IMR-90 (cell line): Measurements from ENCODE around the gene NAGPA. TPM values are rescaled to one million over a fixed set of nuclear protein-coding genes. Genes with fewer than 3 reads are reported as not detected.

Experiments used
- ATAC-seq: fragments of 200-7000 bp; cut with Tn5 transposase; 2 replicates; pipeline ENCODE4 v1.9.1; 2020; ENCODE audit warnings: low read depth, mild to moderate bottlenecking, moderate library complexity
- BruUV-seq: library from RNA; stranded (reverse); fragments of 400-500 nt; replicated peaks from 2 replicates; lab custom pipeline; 2021; lab: Mats Ljungman, UMichigan
- CTCF ChIA-PET: fragments of 300-600 bp; formaldehyde crosslinking; extraction: SDS; loops from one replicate; lab custom pipeline; 2021; ENCODE audit warnings: antibody characterized with exemption; lab: Yijun Ruan, JAX
- POLR2A ChIA-PET: fragments of 300-600 bp; sonication (Branson Sonifier 250); formaldehyde crosslinking; loops from one replicate; lab custom pipeline; 2022; ENCODE audit warnings: antibody characterized with exemption; ENCODE audit not compliant: unreplicated experiment; lab: Charles Lee
- DNase-seq: peaks from one replicate; pipeline ENCODE4 v3.0.0; 2013
- H2AFZ ChIP-seq: replicated peaks from 2 replicates; pipeline ENCODE3; 2013; ENCODE audit warnings: low read length, mild to moderate bottlenecking; ENCODE audit not compliant: poor library complexity
- H2AK5ac ChIP-seq: 2 replicates; pipeline ENCODE4 v1.6.1; 2013; ENCODE audit warnings: low read depth, low read length, inconsistent platforms
- H2AK9ac ChIP-seq: replicated peaks from 2 replicates; pipeline ENCODE3; 2013; ENCODE audit warnings: mild to moderate bottlenecking, low read depth, low read length, moderate library complexity; ENCODE audit not compliant: poor library complexity
- H2BK120ac ChIP-seq: 2 replicates; pipeline ENCODE4 v1.6.1; 2013; ENCODE audit warnings: low read depth, low read length, inconsistent platforms
- H2BK15ac ChIP-seq: 3 replicates; pipeline ENCODE4 v1.6.1; 2013; ENCODE audit warnings: low read depth, low read length, inconsistent platforms
- H2BK20ac ChIP-seq: 2 replicates; pipeline ENCODE4 v1.6.1; 2013; ENCODE audit warnings: low read depth, mild to moderate bottlenecking, inconsistent platforms, low read length, moderate library complexity
- H2BK5ac ChIP-seq: 2 replicates; pipeline ENCODE4 v1.6.1; 2013; ENCODE audit warnings: mild to moderate bottlenecking, low read depth, low read length, inconsistent platforms; ENCODE audit not compliant: poor library complexity, severe bottlenecking
- H3K14ac ChIP-seq: replicated peaks from 2 replicates; pipeline ENCODE4 v1.6.1; 2013; ENCODE audit warnings: low read depth, low read length, inconsistent platforms
- H3K18ac ChIP-seq: 2 replicates; pipeline ENCODE4 v1.6.1; 2013; ENCODE audit warnings: low read depth, low read length, control low read depth
- H3K23ac ChIP-seq: 2 replicates; pipeline ENCODE4 v1.6.1; 2013; ENCODE audit warnings: low read depth, low read length, inconsistent platforms
- H3K27ac ChIP-seq: 2 replicates; pipeline ENCODE4 v1.5.1; 2013; ENCODE audit warnings: mild to moderate bottlenecking, control low read depth, low read length; ENCODE audit not compliant: insufficient read depth
- H3K27me3 ChIP-seq: 2 replicates; pipeline ENCODE4 v1.6.1; 2013; ENCODE audit warnings: low read length; ENCODE audit not compliant: control insufficient read depth, insufficient read depth
- H3K36me3 ChIP-seq: 2 replicates; pipeline ENCODE4 v1.6.1; 2013; ENCODE audit warnings: low read length, mixed read lengths; ENCODE audit not compliant: control insufficient read depth, insufficient read depth
- H3K4ac ChIP-seq: 2 replicates; pipeline ENCODE4 v1.6.1; 2013; ENCODE audit warnings: low read depth, low read length, inconsistent platforms
- H3K4me1 ChIP-seq: 2 replicates; pipeline ENCODE4 v1.6.1; 2013; ENCODE audit warnings: low read length, mixed read lengths; ENCODE audit not compliant: control insufficient read depth, insufficient read depth
- H3K4me2 ChIP-seq: 2 replicates; pipeline ENCODE4 v1.6.1; 2013; ENCODE audit warnings: low read depth, mild to moderate bottlenecking, control low read depth, low read length, moderate library complexity
- H3K4me3 ChIP-seq: 2 replicates; pipeline ENCODE4 v1.5.1; 2013; ENCODE audit warnings: low read depth, mild to moderate bottlenecking, control low read depth, low read length, moderate library complexity; ENCODE audit not compliant: insufficient read depth
- H3K56ac ChIP-seq: 2 replicates; pipeline ENCODE4 v1.6.1; 2013; ENCODE audit warnings: low read length, inconsistent platforms; ENCODE audit not compliant: insufficient read depth; ENCODE audit errors: extremely low read depth
- H3K79me1 ChIP-seq, 2 experiments: 2 replicates each; pipeline ENCODE4 v1.6.1; 2013; ENCODE audit warnings: low read length in 2 of 2, inconsistent platforms in 1 of 2, low read depth in 1 of 2
- H3K9ac ChIP-seq: 2 replicates; pipeline ENCODE4 v1.6.1; 2013; ENCODE audit warnings: low read depth, low read length, control low read depth
- H3K9me1 ChIP-seq: 2 replicates; pipeline ENCODE4 v1.6.1; 2013; ENCODE audit warnings: low read length, inconsistent platforms; ENCODE audit not compliant: insufficient read depth
- H3K9me3 ChIP-seq: 2 replicates; pipeline ENCODE4 v1.6.1; 2013; ENCODE audit warnings: low read length; ENCODE audit not compliant: control insufficient read depth, insufficient read depth
- H4K20me1 ChIP-seq: 2 replicates; pipeline ENCODE4 v1.6.1; 2013; ENCODE audit warnings: low read length, inconsistent platforms; ENCODE audit not compliant: insufficient read depth
- H4K5ac ChIP-seq: 2 replicates; pipeline ENCODE4 v1.6.1; 2013; ENCODE audit warnings: mild to moderate bottlenecking, low read depth, low read length, control low read depth
- H4K8ac ChIP-seq, 2 experiments: 2 replicates each; pipeline ENCODE4 v1.6.1; 2013; ENCODE audit warnings: low read depth in 2 of 2, low read length in 2 of 2, control low read depth in 1 of 2, inconsistent platforms in 1 of 2
- H4K91ac ChIP-seq: 2 replicates; pipeline ENCODE4 v1.6.1; 2013; ENCODE audit warnings: low read depth, low read length, inconsistent platforms; ENCODE audit not compliant: insufficient read depth
- CEBPB ChIP-seq: IDR thresholded peaks from 2 replicates; pipeline ENCODE4 v1.6.1; 2012; ENCODE audit warnings: low read depth, low read length, improper control_type of control experiment
- CTCF ChIP-seq: conservative IDR thresholded peaks from 2 replicates; pipeline ENCODE4 v1.5.1; 2012; ENCODE audit warnings: mild to moderate bottlenecking, low read depth, low read length, improper control_type of control experiment
- ELK1 ChIP-seq: fragments of 150-350 bp; IDR thresholded peaks from 2 replicates; pipeline ENCODE4 v1.6.1; 2016; ENCODE audit warnings: low read depth, mild to moderate bottlenecking, low read length, moderate library complexity, borderline replicate concordance
- FOS ChIP-seq: fragments of 150-350 bp; IDR thresholded peaks from 2 replicates; pipeline ENCODE4 v1.6.1; 2016; ENCODE audit warnings: low read depth, low read length
- MXI1 ChIP-seq: IDR thresholded peaks from 2 replicates; pipeline ENCODE4 v1.6.1; 2012; ENCODE audit warnings: low read depth, mild to moderate bottlenecking, low read length, moderate library complexity, borderline replicate concordance
- POLR2A ChIP-seq: IDR thresholded peaks from 2 replicates; pipeline ENCODE4 v1.6.1; 2012; ENCODE audit warnings: mild to moderate bottlenecking, low read depth, low read length
- RAD21 ChIP-seq: IDR thresholded peaks from 2 replicates; pipeline ENCODE4 v1.6.1; 2012; ENCODE audit warnings: low read length, improper control_type of control experiment
- RCOR1 ChIP-seq: IDR thresholded peaks from 2 replicates; pipeline ENCODE4 v1.6.1; 2012; ENCODE audit warnings: mild to moderate bottlenecking, low read length, improper control_type of control experiment; ENCODE audit not compliant: insufficient replicate concordance
- RFX5 ChIP-seq: IDR thresholded peaks from 2 replicates; pipeline ENCODE4 v1.8.0; 2012; ENCODE audit warnings: low read depth, mild to moderate bottlenecking, low read length, moderate library complexity
- USF2 ChIP-seq: fragments of 150-350 bp; IDR thresholded peaks from 2 replicates; pipeline ENCODE4 v1.6.1; 2017; ENCODE audit warnings: mild to moderate bottlenecking, antibody characterized with exemption, low read length, low read depth
- WGBS, 2 experiments: methylation state at CpG; one replicate each; pipeline versions ENCODE4 v1.1.5 to v1.1.7; 2013; ENCODE audit warnings: missing lambda C conversion rate in 2 of 2; ENCODE audit not compliant: insufficient read length in 1 of 2; ENCODE audit errors: extremely low coverage in 2 of 2; 5-methylcytosine and 5-hydroxymethylcytosine counted together
- dilution Hi-C: fragments of 300-500 bp; cut with HindIII; formaldehyde crosslinking; loops from one replicate; pipeline ENCODE4 v1.14.3; 2018; ENCODE audit warnings: low sequenced_read_pairs; ENCODE audit not compliant: unreplicated experiment
- in situ Hi-C: fragments of 300-500 bp; cut with MboI; formaldehyde crosslinking; loops from 3 replicates; pipeline ENCODE4 v1.14.3; 2019; ENCODE audit warnings: low sequenced_read_pairs, inconsistent platforms, mixed read lengths
- intact Hi-C: fragments of 100-400 bp; cut with micrococcal nuclease; formaldehyde crosslinking; loops from 2 replicates; pipeline ENCODE4 v1.10.0; 2022
- polyA plus RNA-seq, 3 experiments: library from polyadenylated mRNA; depleted of rRNA; stranded (reverse); fragments of >200 nt; gene quantifications; 2 replicates each; pipeline ENCODE4 v1.2.3, GENCODE V29; 2012; ENCODE audit warnings: low replicate concordance in 1 of 3
- total RNA-seq: library from RNA; depleted of rRNA; stranded (reverse); fragments of >200 nt; gene quantifications from 2 replicates; pipeline ENCODE4 v1.2.3, GENCODE V29; 2012

NAGPA gene
- total and polyA plus RNA-seq, 2 of the 4 experiments (the other 2 are of a cell fraction): 6.5 to 12.2 TPM

GRCh38 chr16:4982056-4982867 is 51.5 kb downstream of the NAGPA start:
- BruUV-seq: no TSS peak
- H4K8ac ChIP-seq: no peak overlapping the region
- DNase-seq (no peak), ATAC-seq (peak; percentile 17; the same call in 1 of the 2 replicates)
- H3K79me1 ChIP-seq: no peaks in the 10 kb centered on the region
- no peaks in the 10 kb centered on the region for H4K20me1 ChIP-seq
- ChIA-PET CTCF (no interaction called here), POLR2A (no interaction called here)
- no peak overlapping the region for H3K27ac ChIP-seq
- H2BK20ac ChIP-seq: no peak overlapping the region
- H3K27me3 ChIP-seq: peaks cover 25% of the 10 kb centered on the region
- no peak overlapping the region for H2BK5ac ChIP-seq
- H2BK120ac ChIP-seq: no peak overlapping the region
- H3K4me1 ChIP-seq: no peaks in the 10 kb centered on the region
- H2AK5ac ChIP-seq: no peak overlapping the region
- no peaks in the 10 kb centered on the region for H3K36me3 ChIP-seq
- TF ChIP-seq RFX5: no peak
- TF ChIP-seq MXI1: no peak
- TF ChIP-seq ELK1: no peak
- no peak for TF ChIP-seq CTCF
- TF ChIP-seq RCOR1: no peak
- TF ChIP-seq CEBPB: no peak
- no peak for TF ChIP-seq POLR2A
- no peak for TF ChIP-seq RAD21
- no peak for TF ChIP-seq FOS
- TF ChIP-seq USF2: no peak
- H3K4me2 ChIP-seq: no peak overlapping the region
- no peaks in the 10 kb centered on the region for H3K9me3 ChIP-seq
- intact Hi-C loops: no loop called here
- no peak overlapping the region for H3K23ac ChIP-seq
- no peak overlapping the region for H4K91ac ChIP-seq
- H3K56ac ChIP-seq: no peak overlapping the region
- in situ Hi-C loops: no loop called here
- no peak overlapping the region for H3K4ac ChIP-seq
- peak overlapping the region; percentile 70 for H2AFZ ChIP-seq
- H3K9ac ChIP-seq: no peak overlapping the region
- H3K14ac ChIP-seq: no peak overlapping the region
- peak overlapping the region; percentile 16 for H2AK9ac ChIP-seq
- WGBS, 2 experiments: 27% methylated on average over 4 of the region's 20 CpGs; no CpG with 5 or more reads in 1 of the 2 experiments
- no peak overlapping the region for H3K4me3 ChIP-seq
- H2BK15ac ChIP-seq: no peak overlapping the region
- H3K9me1 ChIP-seq: no peaks in the 10 kb centered on the region
- H4K5ac ChIP-seq: no peak overlapping the region
- dilution Hi-C loops: no loop called here
- H3K18ac ChIP-seq: no peak overlapping the region
